Measurements from ENCODE around the gene SLCO3A1.

The SLCO3A1 gene

DNA sequence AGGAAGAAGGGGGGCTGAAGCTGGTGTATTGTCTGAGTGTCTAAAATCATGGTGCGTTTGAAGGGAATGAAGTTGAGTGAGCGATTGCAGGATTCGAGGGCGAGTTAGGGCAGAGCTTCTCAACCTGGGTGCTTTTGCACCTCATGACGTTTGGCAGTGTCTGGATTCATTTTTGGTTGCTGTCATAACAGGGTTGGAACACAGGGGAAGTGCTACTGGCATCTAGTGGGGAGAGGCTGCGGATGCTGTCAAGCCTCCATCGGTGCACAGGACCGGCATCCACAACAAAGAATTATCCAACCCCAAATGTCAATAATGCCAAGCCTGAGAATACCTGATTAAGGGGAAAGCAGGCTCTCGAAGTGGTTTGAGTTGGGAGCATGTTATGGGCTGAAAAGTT is 120.0 kb downstream of the SLCO3A1 start:
- DNase-seq = no peak

DNA sequence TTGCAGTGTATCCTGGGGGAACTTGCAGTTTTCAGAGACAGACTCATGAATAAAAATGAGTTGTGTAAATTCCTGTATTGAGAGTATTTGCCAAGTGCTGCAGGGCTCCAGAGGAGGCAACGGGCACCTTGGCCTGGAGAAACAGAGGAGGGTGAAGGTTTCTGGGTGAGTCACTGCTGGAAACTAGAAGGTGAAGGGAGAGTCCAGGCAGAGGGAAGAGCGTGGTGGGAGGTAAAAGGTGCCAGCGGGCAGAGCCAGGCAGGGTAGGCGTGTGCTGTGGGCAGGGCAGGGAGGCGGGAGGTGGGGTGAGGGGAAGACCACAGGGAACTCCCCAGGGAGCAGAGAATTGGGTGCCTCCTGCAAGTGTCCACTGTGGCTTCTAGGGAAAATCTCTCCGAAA is 120.8 kb downstream of the SLCO3A1 start:
- no peak for DNase-seq

DNA sequence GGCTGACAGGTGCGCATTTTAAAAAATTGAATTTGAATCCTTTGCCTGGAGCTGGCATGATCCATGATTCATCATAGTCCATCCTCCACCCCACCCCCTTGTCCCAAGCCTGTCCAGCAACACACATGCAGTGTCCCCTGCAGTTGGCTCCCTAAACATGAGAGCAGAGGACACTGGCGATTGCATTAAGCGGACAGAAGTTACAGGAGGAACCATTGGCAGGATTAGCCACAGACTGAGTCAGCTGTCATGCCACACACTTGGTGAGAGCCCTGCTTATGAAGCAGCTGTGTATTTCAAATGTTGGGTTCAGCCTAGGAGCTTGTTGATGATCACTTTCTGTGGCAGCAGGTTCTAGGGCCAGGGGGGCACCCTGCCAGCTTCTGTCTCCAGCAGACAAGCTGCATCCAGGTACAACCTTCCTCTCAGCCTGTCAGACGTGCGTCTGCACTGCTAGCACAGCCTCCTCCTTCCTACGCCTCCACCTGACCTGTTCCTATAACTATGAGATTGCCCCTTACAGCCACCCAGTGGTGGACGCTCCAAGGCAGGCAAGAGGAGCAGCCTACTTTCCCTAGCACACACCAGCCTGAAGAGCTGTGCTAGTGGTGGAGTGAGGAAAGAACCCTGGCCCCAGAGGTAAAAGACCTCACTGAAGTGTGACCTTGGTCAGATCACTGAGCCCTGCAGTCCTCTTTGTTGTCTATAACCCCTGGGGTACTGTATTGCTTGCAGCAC is 121.9 kb downstream of the SLCO3A1 start:
- no peak for DNase-seq

DNA sequence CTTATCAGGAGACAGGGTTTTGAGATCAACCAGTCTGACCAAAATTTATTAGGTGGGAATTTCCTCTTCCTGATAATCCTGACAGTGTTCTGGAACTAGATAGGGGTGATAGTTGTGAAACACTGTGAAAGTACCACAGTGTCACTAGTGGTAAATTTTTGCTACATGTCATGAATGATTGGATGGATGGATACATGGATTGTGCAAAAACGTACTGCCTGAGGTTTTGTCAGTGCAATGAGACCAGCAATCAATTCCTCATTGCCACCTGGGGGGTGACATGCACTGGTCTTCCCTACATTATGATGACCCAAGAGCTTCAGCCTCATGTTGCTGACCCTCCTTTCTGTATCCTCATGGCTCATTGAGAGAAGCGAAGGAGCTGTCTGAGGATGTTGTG is 123.5 kb downstream of the SLCO3A1 start:
- DNase-seq = no peak

DNA sequence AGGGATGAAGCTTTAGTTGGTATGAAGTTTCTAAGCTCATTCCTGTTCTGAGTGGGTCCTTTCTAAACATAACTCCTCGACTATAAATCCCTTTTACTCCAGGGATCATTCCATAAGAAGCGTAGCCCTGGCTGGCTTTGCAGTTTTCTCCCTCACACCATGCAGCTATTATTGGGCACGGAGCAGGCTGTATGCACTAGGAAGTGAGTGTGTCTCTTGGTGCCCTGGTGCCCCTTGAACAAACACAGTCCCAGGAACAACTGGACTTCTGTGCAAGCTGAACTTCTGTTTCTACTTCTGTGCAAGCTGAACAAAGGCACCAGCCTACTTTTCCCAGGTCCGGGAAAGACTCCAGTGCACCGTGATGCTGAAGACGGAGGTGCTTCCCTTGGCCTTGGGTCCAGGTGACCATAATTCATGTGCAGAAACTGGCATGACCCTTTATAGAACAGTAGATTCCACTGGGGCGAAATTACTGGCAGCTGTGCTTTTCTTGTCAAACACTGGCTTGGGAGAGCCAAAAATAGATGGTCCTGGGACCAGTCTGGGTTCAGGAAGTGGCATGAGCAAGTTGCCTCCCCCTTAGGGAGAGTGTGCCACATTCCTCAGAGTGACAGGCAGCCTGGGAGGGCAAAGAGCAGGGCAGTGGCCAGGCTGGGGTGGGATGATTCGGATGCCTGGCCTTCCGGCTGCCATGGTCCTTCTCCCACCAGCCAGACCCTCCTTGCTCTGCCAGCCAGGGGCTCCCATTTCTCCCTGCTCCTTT is 127.2 kb downstream of the SLCO3A1 start:
- no peak for DNase-seq

DNA sequence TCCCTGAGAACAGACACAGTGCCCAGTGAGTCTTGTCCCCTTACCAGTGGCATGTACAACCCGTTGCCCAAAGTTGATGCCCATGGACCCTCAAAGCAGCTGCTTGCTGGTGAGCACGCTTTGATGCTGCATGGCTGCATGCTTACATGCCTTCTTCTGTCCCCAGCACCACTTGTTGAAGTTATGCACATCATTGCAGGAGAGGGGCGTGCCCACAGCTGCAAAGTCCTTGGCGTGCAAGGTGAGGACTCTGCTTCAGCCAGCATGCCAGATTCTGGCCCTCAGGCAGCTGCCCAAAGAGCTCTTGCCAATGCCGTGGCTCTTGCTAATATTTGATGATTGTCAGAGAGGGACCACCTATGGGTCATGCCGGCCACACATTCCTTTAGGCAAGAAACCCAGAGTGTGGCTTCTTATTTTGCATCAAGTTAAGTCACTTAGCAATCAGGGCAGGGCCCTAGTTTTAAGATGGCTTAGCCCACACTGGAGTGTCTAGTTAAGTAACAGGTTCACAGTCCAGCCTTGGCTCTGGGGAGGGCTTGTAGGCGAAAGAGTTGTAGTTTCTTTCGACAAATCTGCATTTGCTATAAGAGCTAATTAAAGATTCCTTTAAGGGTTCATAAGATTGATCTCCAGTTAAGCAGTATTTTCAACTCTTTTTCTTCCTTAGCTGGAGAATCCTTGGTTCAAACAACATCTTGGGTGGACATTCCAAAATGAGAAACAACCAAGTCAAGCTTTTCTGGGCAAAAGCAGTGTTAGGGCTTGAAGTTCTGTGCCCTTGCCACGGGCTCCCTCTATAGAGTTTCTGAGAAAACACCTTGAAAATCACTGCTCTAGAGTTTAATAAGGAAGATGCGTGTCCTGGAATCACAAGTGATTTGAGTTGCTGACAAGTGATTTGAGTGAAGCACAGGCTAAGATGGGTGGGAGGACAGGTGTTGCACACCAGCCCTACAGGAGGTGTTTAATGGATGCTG is 128.6 kb downstream of the SLCO3A1 start:
- DNase-seq = no peak

DNA sequence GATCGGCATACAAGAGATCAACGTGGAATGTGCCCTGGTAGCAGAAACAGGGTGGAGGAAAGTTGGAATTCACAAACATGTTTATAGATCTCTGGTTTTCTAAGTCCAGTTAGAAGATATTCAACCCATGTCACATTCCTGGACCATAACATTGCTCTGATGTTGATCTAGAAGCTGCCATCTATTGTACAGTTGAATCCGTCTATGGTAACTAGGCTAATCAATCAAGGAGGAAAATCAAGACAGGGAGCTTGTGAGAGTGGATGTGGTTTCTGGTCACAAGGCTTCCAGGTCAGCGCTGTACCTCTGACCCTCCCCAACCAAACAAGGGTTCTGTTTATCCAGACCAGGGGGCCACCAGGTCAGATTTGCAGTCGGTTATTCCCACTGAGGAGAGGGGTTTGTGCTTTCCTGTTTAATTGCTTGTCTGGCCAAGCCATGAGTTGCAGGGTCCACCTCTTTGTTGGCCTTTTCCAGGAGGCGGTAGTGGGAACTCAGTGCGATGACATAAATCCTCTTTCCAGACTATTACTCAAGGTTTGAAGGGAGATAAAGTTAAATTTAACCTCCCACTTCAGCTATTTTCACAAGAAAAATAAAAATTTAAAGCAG is 130.3 kb downstream of the SLCO3A1 start:
- DNase-seq = no peak

DNA sequence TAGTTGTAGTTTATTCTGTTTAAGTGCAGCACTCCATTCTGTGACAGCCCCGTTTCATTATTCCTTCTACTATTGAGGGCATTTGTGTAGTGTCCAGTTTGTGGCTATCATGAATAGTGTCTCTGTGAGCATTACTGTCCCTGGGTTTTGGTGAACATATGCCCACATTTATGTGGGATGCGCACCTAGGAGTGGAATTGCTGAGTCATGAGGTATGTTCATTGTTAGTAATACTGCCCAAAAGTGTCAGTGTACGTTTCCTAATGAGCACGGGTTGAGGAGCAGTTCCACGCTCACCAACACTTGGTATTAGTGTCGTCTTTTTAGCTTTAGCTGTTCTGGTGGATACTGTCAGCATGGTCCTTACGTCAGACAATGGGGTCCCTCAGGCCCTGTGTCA is 131.8 kb downstream of the SLCO3A1 start:
- DNase-seq = no peak

DNA sequence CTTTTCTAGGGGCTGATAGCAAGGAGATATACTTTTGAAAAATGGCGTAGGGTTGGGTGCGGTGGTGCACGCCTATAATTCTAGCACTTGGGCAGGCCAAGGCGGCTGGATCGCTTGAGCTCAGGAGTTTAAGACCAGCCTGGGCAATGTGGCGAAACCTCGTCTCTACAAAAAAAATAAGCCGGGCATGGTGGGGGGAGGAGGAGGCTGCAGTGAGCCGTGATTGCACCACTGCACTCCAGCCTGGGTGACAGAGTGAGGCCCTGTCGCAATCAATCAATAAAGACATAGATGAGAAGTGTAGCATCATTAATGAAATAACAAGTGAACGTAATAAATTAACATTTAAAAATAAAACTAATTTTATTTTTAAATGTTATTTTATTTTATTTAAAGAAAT is 134.6 kb downstream of the SLCO3A1 start:
- no peak for DNase-seq

DNA sequence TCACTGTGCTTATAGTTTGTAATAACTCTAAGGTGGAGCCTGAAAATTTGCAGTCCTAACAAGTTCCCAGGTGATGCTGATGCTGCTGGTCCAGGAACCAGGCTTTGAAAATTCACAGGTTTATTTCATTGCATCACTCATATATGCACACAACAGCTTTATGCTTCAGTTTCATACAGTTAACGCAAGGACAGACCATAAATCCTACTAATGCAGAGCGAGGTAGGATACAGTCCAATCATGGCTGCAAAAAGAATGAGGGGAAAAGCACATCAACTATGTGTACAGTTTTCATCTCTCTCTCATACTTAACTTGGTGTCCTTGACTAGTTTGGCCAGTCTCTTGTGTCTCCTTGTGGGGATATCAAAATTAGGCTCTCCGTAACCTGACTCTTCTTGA is 135.1 kb downstream of the SLCO3A1 start:
- no peak for DNase-seq

DNA sequence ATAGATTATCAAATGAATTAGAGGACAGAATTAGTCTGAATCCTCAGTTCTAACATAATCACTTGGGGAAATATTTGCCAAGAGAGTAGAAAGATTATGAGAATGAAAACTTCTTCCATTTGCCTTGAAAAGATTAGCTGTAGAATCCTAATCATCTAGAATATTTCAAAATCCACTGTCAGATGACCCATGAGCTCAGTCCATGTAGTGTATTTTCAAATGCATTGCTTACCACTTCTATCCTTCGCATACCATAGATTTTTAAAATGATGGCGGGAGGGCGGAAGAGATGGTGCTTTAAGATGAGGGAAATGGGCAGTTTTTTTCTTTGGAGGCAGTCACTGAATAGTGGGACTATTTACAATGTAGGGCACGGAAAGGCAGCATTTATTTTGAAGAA is 136.3 kb downstream of the SLCO3A1 start:
- DNase-seq = no peak

DNA sequence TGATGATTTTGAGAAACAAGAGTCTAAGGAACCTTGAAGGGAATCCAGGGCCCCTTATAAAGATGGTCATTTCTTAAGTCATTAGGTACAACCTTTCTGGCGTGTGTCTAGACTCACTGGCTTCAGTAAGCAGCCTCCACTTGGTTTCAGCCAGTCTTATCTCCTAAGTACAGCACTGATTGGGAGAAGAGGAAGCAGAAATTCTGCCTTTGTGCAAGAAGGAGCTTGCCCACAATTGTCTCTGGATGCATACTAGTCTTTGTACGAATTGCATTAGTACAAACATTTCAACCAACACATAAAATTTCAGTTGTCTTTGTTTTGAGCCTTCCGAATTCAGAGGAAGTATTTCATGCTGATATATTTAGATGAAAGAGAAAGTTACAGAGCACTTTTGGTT is 139.4 kb downstream of the SLCO3A1 start:
- DNase-seq = no peak

DNA sequence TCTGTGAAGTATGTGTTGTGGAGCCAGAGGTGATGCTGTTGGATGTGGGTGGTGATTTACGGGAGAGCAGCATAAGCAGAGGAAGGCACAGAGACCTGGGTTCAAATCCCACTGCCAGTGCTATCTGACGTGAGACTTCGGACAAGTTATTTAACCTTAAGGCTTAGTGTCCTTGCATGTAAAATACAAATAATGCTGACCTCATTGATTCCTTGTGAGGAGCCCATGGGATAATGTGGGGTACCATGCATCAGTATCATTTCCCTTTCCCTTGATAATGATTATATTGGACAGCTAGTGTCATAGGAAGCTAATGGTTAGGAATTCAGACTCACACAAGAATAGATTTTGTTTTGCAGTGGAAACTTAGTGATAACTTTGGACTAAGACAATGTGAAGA is 141.6 kb downstream of the SLCO3A1 start:
- no peak for DNase-seq

DNA sequence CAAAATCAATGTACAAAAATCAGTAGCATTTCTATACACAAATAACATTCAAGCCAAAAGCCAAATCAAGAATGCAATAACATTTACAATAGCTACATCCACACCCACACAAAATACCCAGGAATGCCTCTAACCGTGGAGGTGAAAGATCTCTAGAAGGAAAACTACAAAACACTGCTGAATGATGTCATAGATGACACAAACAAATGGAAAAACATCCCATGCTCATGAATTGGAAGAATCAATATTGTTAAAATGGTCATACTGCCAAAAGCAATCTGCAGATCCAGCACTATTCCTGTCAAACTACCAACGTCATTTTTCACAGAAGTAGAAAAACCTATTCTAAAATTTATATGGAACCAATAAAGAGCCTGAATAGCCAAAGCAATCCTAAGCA is 143.7 kb downstream of the SLCO3A1 start:
- DNase-seq = no peak

DNA sequence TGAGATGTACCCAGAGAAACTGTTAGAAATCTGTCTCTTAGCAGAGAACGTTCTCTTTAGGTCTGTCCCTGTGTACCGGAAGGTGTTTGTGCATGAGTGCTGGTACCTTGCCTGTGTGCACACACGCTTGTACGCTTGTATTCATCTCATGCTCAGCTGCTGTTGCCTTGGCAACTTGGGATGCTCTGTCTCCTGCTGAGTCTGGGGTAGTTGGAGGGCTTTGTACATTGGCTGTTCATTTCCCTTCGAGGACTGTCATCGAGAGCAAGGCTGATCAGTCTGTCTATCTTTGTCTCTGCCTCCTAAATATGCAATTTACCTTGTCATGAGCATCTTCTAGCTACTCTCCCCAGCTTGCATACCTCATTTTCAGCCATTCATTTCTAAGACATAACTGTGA is 147.2 kb downstream of the SLCO3A1 start:
- DNase-seq = no peak

DNA sequence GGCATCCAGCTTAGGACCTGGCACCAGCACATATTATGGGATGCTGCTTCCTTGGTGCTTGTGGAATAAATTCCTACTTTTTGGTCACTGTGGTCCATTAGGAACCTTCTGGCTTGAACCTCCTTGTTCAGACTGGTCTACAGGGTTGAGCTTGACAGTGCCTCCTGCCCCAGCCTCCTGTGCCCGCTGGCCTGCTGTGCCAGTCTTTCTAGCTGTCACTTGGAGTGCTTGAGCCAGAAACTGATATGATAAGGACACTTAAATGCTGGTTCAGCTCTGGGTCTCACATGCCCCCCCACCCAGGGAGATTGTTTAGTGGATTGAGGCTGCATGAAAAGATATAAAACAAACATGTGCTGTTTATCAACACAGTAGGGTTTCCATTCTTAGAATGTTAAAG is 147.8 kb downstream of the SLCO3A1 start:
- no peak for DNase-seq

DNA sequence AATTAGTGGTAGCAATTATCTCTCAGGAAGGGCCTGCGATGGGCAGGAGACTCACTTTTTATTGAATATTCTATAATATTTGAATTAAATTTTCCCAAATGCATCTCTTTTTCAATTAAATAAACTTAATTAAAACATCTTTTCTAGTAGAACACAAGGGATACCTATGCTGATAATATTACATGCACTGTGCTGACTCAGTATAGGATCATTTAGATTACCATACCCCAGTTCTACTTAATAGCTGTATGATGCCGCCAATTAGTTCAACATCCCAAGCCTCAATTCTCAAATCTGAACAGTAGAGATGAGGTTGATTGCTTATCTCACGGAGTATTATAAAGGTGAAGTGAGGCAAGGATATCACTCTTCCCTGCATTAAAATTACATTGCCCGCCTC is 149.2 kb downstream of the SLCO3A1 start:
- no peak for DNase-seq

DNA sequence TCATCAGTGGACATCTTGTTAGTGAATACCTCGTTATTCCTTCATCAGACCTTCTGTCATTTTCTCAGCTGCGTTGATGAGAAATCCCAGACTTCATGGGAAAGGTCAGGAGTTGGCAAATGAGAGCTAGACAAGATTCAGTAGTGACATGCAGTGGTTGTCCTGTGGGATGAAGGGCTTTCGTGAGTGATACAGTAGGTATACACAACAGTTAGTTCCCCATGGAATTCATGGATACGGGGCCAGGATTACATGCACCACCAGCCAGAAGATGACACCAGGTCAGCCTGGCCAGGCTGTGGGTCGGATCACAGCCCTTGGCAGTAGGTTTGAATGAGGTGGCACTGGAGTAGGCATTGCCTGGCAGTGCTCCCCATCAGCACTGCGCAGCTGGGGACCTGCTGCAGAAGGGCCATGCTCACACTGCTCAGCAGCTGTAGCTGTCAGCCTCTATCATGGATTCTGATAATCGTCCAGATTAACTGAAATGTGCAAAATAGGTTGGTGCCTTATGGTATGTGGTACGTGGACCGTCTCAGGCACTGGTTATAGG is 150.1 kb downstream of the SLCO3A1 start:
- no peak for DNase-seq

DNA sequence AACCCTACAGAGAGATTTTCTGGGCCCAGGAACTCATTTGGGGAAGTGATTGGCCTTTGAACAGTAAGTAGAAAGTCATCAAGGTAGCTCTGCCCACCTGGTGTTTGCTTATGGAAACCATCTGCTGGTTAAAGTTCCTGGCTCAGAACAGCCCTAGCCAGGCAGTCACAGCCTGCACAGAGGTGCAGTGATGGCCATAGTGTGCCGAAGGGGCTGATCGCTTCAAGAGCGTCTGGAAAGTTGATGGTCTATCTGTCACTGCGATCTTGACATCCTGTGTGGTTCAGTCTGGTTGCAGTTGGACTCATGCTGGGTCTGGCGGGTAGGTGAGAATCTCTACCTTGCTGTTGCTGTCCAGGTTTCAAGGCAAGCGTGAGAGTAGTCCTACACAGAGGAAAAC is 151.6 kb downstream of the SLCO3A1 start:
- no peak for DNase-seq

DNA sequence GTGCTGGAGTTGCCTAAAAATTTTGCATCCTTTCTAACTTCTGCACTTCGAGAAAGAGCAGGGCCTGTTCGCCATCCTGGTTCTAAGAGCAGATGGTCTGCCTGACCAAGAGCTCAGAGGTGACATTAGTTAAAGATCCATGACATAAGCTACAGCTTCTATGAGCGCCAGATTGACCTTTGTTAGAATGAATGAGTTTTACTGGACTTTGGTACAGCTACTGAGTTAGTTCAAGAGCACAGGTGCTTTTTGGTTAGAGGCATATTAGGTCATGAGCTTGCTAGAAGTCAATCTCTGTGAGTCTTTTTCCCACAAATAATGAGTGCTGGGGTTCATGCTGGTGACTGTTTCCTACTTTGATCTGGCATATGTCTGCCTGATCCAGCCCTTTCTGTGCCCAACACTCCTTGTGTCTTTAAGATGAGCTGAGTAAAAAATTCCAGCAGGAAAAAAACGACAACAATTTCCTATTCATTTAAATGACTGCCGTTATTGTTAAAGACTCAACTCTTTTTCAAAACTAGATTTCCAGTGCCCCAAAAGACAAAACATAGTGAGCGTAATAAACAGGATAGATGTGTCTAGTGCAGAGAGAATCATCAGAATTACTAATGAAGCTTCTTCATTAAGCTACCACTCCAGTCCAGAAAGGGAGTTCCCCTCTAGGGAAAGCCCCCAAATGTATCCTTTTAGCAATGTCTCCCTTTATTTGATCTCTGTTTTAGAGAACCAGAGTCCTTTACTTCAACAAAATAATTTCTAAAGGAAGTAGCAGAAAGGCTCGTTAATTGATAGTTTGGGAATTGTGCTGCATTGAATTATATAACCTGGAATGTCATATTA is 152.9 kb downstream of the SLCO3A1 start:
- no peak for DNase-seq

DNA sequence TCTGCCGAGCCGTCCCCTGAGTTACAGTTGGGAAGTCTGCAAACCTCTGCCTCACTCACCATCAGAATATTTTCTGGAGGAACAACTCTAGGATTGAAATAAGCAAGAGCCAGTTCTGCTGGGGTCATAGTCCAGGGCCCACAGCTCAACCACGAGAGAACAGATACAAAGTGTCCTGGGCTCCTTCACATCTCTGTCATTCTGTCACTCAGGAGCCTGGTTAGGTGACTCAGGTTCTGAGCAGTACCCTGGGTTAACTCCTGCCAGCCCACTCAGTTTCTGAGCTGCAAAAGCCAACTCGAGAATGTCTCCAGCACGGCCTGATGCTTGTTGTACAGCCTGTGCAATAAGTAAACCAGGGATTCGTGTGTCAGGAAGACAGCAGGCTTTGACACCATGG is 155.7 kb downstream of the SLCO3A1 start:
- no peak for DNase-seq
